AG04450 (cell line): ENCODE data around the gene SHISA9. TPM values are rescaled to one million over a fixed set of nuclear protein-coding genes. Genes with fewer than 3 reads are reported as not detected.

Experiments used
- CTCF ChIA-PET: fragments of 300-600, 350-600 bp; formaldehyde crosslinking; extraction: SDS; loops from one replicate; lab custom pipeline; 2022; ENCODE audit warnings: antibody characterized with exemption, inconsistent platforms; lab: Charles Lee
- POLR2A ChIA-PET: fragments of 350-600 bp; formaldehyde crosslinking; extraction: SDS; loops from one replicate; lab custom pipeline; 2021; ENCODE audit warnings: antibody characterized with exemption, inconsistent platforms; lab: Yijun Ruan, JAX
- DNase-seq: peaks from one replicate; pipeline ENCODE4 v3.0.0-alpha.2; 2011; ENCODE audit warnings: low read depth, low spot score
- H3K27ac ChIP-seq: one replicate; pipeline ENCODE4 v1.5.1; 2012; ENCODE audit warnings: low read depth, low read length, control low read depth
- H3K27me3 ChIP-seq: one replicate; pipeline ENCODE4 v1.6.0; 2012; ENCODE audit warnings: low read length; ENCODE audit not compliant: control insufficient read depth, insufficient read depth
- H3K4me3 ChIP-seq: 2 replicates; pipeline ENCODE4 v1.5.1; 2011; ENCODE audit warnings: mild to moderate bottlenecking, low read depth, low read length, control low read depth
- H3K9me3 ChIP-seq: 2 replicates; pipeline ENCODE4 v1.5.1; 2012; ENCODE audit warnings: low read length; ENCODE audit not compliant: control insufficient read depth, insufficient read depth
- CTCF ChIP-seq: IDR thresholded peaks from 2 replicates; pipeline ENCODE4 v1.5.1; 2011; ENCODE audit warnings: low read depth, low read length, control low read depth, inconsistent platforms
- polyA plus RNA-seq: library from polyadenylated mRNA; depleted of rRNA; stranded (reverse); fragments of >200 nt; gene quantifications from 2 replicates; pipeline ENCODE4 v1.2.3, GENCODE V29; 2011

Gene SHISA9
- polyA plus RNA-seq, 1 experiment = not detected

GRCh38 chr16:13155780-13156179, 254.4 kb downstream of the SHISA9 start:
- Histone ChIP-seq H3K9me3 (peaks cover 22% of the 10 kb centered on the region), H3K4me3 (no peak overlapping the region), H3K27ac (no peak overlapping the region), H3K27me3 (no peaks in the 10 kb centered on the region)
- no peak for TF ChIP-seq CTCF
- CTCF ChIA-PET = no interaction called here
- POLR2A ChIA-PET = no interaction called here
- DNase-seq = no peak

GRCh38 chr16:13157082-13157481, 255.7 kb downstream of the SHISA9 start:
- Histone ChIP-seq H3K27ac (no peak overlapping the region), H3K9me3 (peaks cover 24% of the 10 kb centered on the region), H3K27me3 (no peaks in the 10 kb centered on the region), H3K4me3 (no peak overlapping the region)
- no peak for TF ChIP-seq CTCF
- no peak for DNase-seq
- ChIA-PET CTCF (no interaction called here), POLR2A (no interaction called here)

DNA sequence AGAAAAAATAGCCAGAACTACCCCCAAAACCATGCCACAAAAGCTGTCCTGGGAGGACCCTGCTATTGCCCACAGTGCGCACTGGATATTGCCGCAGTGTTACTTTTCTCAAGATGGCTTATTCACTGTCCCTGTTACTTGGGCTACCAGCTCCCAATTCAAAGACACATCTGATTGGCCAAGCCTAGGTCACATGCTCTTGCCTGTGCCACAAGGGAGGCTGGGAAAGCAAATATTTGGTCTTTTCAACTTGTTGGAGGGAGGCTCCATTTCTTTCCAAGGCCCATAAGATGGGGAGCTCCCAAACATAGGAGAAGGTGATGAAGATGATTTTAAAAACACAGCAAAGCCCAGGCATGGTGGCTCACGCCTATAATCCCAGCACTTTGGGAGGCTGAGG, 257.0 kb downstream of the SHISA9 start:
- Histone ChIP-seq H3K27me3 (no peaks in the 10 kb centered on the region), H3K9me3 (peaks cover 24% of the 10 kb centered on the region), H3K27ac (no peak overlapping the region), H3K4me3 (no peak overlapping the region)
- no peak for TF ChIP-seq CTCF
- CTCF ChIA-PET = no interaction called here
- no peak for DNase-seq
- POLR2A ChIA-PET = no interaction called here

DNA sequence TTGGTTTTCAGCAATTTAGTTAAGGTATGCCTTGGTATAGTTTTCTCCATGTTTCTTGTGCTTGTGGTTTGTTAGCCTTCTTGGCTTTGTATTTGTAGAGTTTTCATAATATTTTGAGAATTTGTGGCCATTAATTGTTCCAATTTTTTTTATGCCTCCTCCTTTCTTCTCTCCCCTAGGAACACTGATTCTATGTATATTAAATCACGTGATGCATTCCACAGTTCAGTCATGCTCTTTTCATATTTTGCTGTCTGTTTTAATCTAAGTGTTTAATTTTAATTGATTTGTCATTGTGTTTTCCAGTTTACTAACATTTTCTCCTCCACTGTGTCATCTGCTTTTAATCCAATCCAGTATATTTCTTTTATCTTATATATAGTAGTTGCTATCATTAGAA, 263.6 kb downstream of the SHISA9 start:
- DNase-seq = no peak
- H3K4me3 ChIP-seq = no peak overlapping the region
- peaks cover 20% of the 10 kb centered on the region; the same call in 1 of the 2 replicates for H3K9me3 ChIP-seq
- POLR2A ChIA-PET = no interaction called here
- no peak for TF ChIP-seq CTCF
- CTCF ChIA-PET = no interaction called here
- no peak overlapping the region for H3K27ac ChIP-seq
- no peaks in the 10 kb centered on the region for H3K27me3 ChIP-seq

DNA sequence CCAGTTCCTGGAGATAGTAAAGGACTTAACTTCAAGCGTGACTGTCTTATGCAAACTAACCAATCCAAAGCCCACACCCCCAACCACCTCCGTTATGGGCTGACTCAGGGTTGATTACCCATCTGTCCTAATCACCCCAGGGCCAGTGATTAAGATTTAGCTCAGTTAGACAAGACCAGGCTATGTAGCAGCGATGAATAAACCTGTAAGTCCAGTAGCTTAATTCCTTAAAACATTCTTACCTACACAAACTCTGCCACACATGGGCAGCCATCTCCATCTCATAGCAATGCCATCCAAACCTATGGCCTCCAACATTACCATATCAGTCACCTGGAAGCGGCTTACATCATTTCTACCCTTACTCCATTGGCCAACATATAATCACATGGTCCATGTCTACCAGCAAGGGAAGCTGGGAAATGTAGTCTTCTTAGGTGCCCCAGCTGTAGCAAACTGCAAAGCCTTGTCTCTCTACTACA, 266.7 kb downstream of the SHISA9 start:
- Histone ChIP-seq H3K9me3 (peaks cover 17% of the 10 kb centered on the region; the same call in 1 of the 2 replicates), H3K27ac (no peak overlapping the region), H3K4me3 (no peak overlapping the region), H3K27me3 (no peaks in the 10 kb centered on the region)
- CTCF ChIA-PET = no interaction called here
- no peak for DNase-seq
- no peak for TF ChIP-seq CTCF
- POLR2A ChIA-PET = no interaction called here
